GM10266 (cell line): Measurements from ENCODE around the gene CLEC4C.
"Not testable (repeated sequence)": the region's sequence is repeated elsewhere in the genome, so short reads cannot be mapped to it uniquely, and the experiment has no call there.

Source experiments
- DNase-seq: peaks from one replicate; pipeline ENCODE4 v3.0.0; 2012; ENCODE audit errors: extremely low spot score
- CTCF ChIP-seq: IDR thresholded peaks from 2 replicates; pipeline ENCODE4 v1.5.1; 2012; ENCODE audit warnings: mild to moderate bottlenecking, low read depth; ENCODE audit not compliant: control insufficient read depth, insufficient read depth; ENCODE audit errors: missing control alignments

Gene CLEC4C

DNA sequence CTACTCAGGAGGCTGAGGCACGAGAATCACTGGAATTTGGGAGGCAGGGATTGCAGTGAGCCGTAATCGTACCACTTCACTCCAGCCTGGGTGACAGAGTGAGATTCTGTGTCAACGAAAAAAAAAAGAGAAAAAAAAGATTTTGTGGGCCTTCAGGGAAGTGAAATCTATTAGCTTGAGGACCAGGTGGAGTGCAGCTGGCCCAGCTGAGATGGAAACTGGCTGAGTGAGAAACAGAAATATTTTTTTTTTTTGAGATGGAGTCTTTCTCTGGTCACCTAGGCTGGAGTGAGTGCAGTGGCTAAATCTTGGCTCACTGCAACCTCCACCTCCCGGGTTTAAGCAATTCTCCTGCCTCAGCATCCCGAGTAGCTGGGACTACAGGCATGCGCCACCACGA lies 2.3 kb upstream of the CLEC4C start:
- TF ChIP-seq CTCF: no peak
- DNase-seq: no peak

GRCh38 chr12:7748852-7749251 lies 1.7 kb upstream of the CLEC4C start:
- no peak for TF ChIP-seq CTCF
- DNase-seq: no peak

GRCh38 chr12:7732993-7733392 lies 14.2 kb downstream of the CLEC4C start:
- no peak for DNase-seq
- TF ChIP-seq CTCF: no peak

DNA sequence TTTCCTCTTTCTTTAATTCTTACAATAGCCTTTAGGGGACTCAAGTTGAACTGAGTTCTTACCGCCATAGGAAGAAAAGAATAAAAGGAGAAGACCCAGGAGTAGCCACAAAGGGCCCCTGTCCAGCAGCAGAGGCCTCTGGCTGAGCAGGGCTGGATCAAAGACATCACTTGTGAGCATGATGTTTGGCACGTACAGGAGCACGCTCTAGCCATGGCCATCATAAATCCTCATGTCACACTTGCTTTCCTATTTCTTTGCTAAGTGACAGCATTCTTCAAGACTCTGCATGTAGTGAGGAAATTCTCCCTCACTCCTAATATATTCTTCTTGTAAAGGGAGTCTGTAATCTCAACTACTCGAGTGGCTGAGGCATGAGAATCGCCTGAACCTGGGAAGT lies 15.7 kb downstream of the CLEC4C start:
- TF ChIP-seq CTCF: no peak
- no peak for DNase-seq

DNA sequence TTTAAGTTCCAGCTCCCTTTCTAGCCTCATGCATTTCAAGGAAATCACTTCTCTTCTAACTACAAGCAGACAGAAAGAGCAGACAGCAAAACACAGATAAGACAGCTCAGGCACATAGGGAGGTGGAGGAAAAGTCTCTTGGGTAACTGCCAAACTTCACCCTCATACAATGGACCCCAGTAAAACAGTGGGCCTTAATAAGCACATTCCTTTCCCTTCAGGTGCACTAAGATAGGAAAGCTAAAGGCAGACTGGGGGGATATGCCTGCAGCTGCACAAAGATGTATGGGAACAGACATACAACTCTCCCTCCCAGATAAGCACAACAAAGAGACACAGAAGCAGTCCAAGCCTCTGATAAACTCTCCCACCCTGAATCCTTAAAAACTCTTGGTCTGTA lies 16.2 kb downstream of the CLEC4C start:
- not testable (repeated sequence) for DNase-seq

GRCh38 chr12:7729746-7730145 lies 17.4 kb downstream of the CLEC4C start:
- TF ChIP-seq CTCF: no peak
- no peak for DNase-seq

DNA sequence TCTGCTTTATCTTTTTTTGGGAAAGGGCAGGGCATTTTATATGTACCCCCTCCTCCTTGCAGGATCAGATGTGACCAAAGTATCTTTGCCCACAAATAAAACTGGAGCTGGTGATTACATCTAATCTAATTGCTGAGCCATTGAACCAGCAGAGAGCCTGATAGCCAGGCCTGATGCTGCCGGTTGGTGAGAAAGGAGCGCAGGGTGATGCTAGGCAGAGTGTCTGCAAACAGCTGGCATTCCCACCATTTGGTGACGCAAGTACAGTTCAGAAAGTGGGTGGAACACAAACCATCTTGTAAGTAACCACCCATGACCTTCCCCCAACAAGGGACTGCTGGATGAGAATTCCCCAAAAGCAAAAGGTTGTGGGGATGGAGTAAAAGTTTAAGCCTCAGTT lies 23.2 kb downstream of the CLEC4C start:
- no peak for DNase-seq
- TF ChIP-seq CTCF: no peak

DNA sequence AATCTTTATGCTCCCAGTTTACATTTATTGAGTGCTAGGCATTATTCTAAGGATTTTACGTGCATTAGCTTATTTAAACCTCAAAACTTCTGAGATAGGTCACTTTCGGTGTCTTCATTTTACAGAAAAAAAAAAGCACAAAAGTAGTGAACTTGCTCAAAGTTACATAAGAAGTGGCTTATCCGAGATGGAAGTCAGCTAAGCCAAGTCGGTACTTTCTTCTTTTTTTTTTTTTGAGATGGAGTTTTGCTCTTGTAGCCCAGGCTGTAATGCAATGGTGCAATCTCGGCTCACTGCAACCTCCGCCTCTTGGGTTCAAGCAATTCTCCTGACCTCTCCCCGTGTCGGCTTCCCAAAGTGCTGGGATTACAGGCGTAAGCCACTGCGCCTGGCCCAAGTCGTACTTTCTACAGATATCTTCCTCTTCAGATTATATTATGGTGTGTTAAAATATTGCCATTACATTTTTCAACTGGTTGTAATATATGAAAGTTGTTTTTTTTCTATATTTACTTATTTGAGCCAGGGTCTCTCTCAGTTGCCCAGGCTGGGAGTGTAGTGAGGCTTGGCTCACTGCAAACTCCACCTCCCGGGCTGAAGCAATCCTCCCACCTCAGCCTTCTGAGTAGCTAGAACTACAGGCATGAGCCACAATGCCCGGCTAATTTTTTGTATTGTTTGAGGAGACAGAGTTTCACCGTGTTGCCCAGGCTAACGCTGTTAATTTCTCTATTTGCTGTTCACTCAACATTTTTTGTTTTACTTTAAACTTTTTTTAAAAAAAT lies 27.0 kb downstream of the CLEC4C start:
- TF ChIP-seq CTCF: no peak

More for the DNA sequence above, 27.0 kb downstream of the CLEC4C start:
- DNase-seq: no peak
